Smooth muscle cell (in vitro differentiated cells): ENCODE results near the gene SNED1. TPM values are rescaled to one million over a fixed set of nuclear protein-coding genes. Genes with fewer than 3 reads are reported as not detected.

Experiments used
- DNase-seq: peaks from one replicate; lab custom pipeline; 2025; ENCODE audit not compliant: unreplicated experiment; lab: John Stamatoyannopoulos, UW
- H2AFZ ChIP-seq: fragments of 200-600 bp; sonication (generic); 2 replicates; pipeline ENCODE4 v1.6.0; 2016; ENCODE audit warnings: antibody characterized with exemption, low read depth, mild to moderate bottlenecking
- H3F3A ChIP-seq: fragments of 200-600 bp; sonication (generic); 2 replicates; pipeline ENCODE4 v1.6.0; 2017; ENCODE audit warnings: antibody characterized with exemption, low read depth
- H3K27ac ChIP-seq: fragments of 200-600 bp; sonication (generic); 2 replicates; pipeline ENCODE4 v1.5.1; 2016; ENCODE audit warnings: low read depth, mild to moderate bottlenecking
- H3K27me3 ChIP-seq: fragments of 200-600 bp; sonication (generic); 2 replicates; pipeline ENCODE4 v1.6.1; 2016; ENCODE audit warnings: low read depth, mild to moderate bottlenecking
- H3K36me3 ChIP-seq: fragments of 200-600 bp; sonication (generic); 2 replicates; pipeline ENCODE4 v1.5.1; 2016; ENCODE audit warnings: low read depth
- H3K4me1 ChIP-seq: fragments of 200-600 bp; sonication (generic); 2 replicates; pipeline ENCODE4 v1.5.1; 2016; ENCODE audit warnings: low read depth
- H3K4me2 ChIP-seq: fragments of 200-600 bp; sonication (generic); 2 replicates; pipeline ENCODE4 v1.6.0; 2016; ENCODE audit warnings: mild to moderate bottlenecking
- H3K4me3 ChIP-seq: fragments of 200-600 bp; sonication (generic); 2 replicates; pipeline ENCODE4 v1.5.1; 2016; ENCODE audit warnings: mild to moderate bottlenecking
- H3K79me2 ChIP-seq: fragments of 200-600 bp; sonication (generic); 2 replicates; pipeline ENCODE4 v1.6.0; 2016; ENCODE audit warnings: low read depth, mild to moderate bottlenecking
- H3K9ac ChIP-seq: fragments of 200-600 bp; sonication (generic); 2 replicates; pipeline ENCODE4 v1.6.0; 2016; ENCODE audit warnings: low read depth
- H3K9me3 ChIP-seq: fragments of 200-600 bp; sonication (generic); replicated peaks from 2 replicates; pipeline ENCODE4 v1.5.1; 2016; ENCODE audit warnings: low read depth
- H4K20me1 ChIP-seq: fragments of 200-600 bp; sonication (generic); 2 replicates; pipeline ENCODE4 v1.6.0; 2016; ENCODE audit warnings: low read depth
- CTCF ChIP-seq: fragments of 200-600 bp; sonication (generic); IDR thresholded peaks from 2 replicates; pipeline ENCODE4 v1.5.1; 2017; ENCODE audit warnings: borderline replicate concordance, mild to moderate bottlenecking, antibody characterized with exemption; ENCODE audit not compliant: insufficient read depth, poor library complexity, severe bottlenecking
- WGBS: methylation state at CpG from one replicate; pipeline ENCODE4 v1.1.7; 2016; ENCODE audit warnings: low lambda C conversion rate; 5-methylcytosine and 5-hydroxymethylcytosine counted together
- polyA plus RNA-seq: library from polyadenylated mRNA; unstranded; fragments of >200 nt; fragmentation: Nextera tagmentation; extraction: Ambion mirVana; gene quantifications from 2 replicates; pipeline ENCODE4 v1.2.1, GENCODE V29; 2016
- total RNA-seq: library from RNA; depleted of rRNA; stranded (reverse); fragments of >200 nt; gene quantifications from 2 replicates; pipeline ENCODE4 v1.2.3, GENCODE V29; 2014

Gene SNED1
- total and polyA plus RNA-seq, 2 experiments from 2014 or later, result 0.36 to 3.0 TPM

- H3K9ac ChIP-seq, result no peak overlapping the region
- no peaks in the 10 kb centered on the region for H3K79me2 ChIP-seq
- peaks cover 7% of the 10 kb centered on the region for H4K20me1 ChIP-seq
- no peak for DNase-seq
- no peak for TF ChIP-seq CTCF
- no peaks in the 10 kb centered on the region for H3F3A ChIP-seq
- H3K4me3 ChIP-seq, result no peak overlapping the region
- H3K4me2 ChIP-seq, result no peak overlapping the region
- WGBS, result 96% methylated on average over 20 of the region's 20 CpGs
- no peaks in the 10 kb centered on the region for H3K27me3 ChIP-seq
- no peaks in the 10 kb centered on the region for H3K9me3 ChIP-seq
- no peak overlapping the region for H2AFZ ChIP-seq
- H3K4me1 ChIP-seq, result no peaks in the 10 kb centered on the region
- no peaks in the 10 kb centered on the region for H3K36me3 ChIP-seq
- H3K27ac ChIP-seq, result no peak overlapping the region
Observed at GRCh38 chr2:241088791-241089732, 90.6 kb downstream of the SNED1 start.

GRCh38 chr2:241091201-241091600, 92.8 kb downstream of the SNED1 start:
- Histone ChIP-seq H3F3A (no peaks in the 10 kb centered on the region), H3K79me2 (peaks cover 6% of the 10 kb centered on the region), H3K27me3 (no peaks in the 10 kb centered on the region), H2AFZ (no peak overlapping the region), H3K4me1 (no peaks in the 10 kb centered on the region), H3K9me3 (no peaks in the 10 kb centered on the region), H3K36me3 (peaks cover 11% of the 10 kb centered on the region), H3K4me3 (no peak overlapping the region), H3K4me2 (no peak overlapping the region), H3K9ac (no peak overlapping the region), H4K20me1 (peaks cover 11% of the 10 kb centered on the region), H3K27ac (no peak overlapping the region)
- no peak for TF ChIP-seq CTCF
- 91% methylated on average over 10 of the region's 10 CpGs for WGBS
- DNase-seq, result no peak

- H3K9ac ChIP-seq, result no peak overlapping the region
- peaks cover 12% of the 10 kb centered on the region for H4K20me1 ChIP-seq
- no peak overlapping the region for H3K27ac ChIP-seq
- peaks cover 6% of the 10 kb centered on the region for H3K79me2 ChIP-seq
- H2AFZ ChIP-seq, result no peak overlapping the region
- H3K4me2 ChIP-seq, result no peak overlapping the region
- no peaks in the 10 kb centered on the region for H3K4me1 ChIP-seq
- TF ChIP-seq CTCF, result no peak
- DNase-seq, result no peak
- H3K4me3 ChIP-seq, result no peak overlapping the region
- no peaks in the 10 kb centered on the region for H3K27me3 ChIP-seq
- WGBS, result 97% methylated on average over 22 of the region's 22 CpGs
- H3K36me3 ChIP-seq, result peaks cover 13% of the 10 kb centered on the region
- H3K9me3 ChIP-seq, result no peaks in the 10 kb centered on the region
- no peaks in the 10 kb centered on the region for H3F3A ChIP-seq
Observed at GRCh38 chr2:241091734-241092445, 93.5 kb downstream of the SNED1 start.
